DMS153 treated with DMSO at 0.1 percent for 48 hours (cell line): ENCODE data around the gene TTLL8.

Experiments
- DNase-seq: peaks from one replicate; lab custom pipeline; 2025; ENCODE audit not compliant: unreplicated experiment; lab: John Stamatoyannopoulos, UW

The TTLL8 gene

GRCh38 chr22:50022171-50022819 is 35.8 kb downstream of the TTLL8 start:
- no peak for DNase-seq

GRCh38 chr22:50020606-50021005 is 37.5 kb downstream of the TTLL8 start:
- no peak for DNase-seq

GRCh38 chr22:50019316-50019715 is 38.8 kb downstream of the TTLL8 start:
- DNase-seq, result no peak

GRCh38 chr22:50018608-50019285 is 39.4 kb downstream of the TTLL8 start:
- no peak for DNase-seq

- DNase-seq, result no peak
Measured at GRCh38 chr22:50017701-50018224, 40.3 kb downstream of the TTLL8 start.

GRCh38 chr22:50016988-50017700 is 41.0 kb downstream of the TTLL8 start:
- DNase-seq, result no peak

GRCh38 chr22:50016308-50016987 is 41.6 kb downstream of the TTLL8 start:
- DNase-seq, result no peak

- no peak for DNase-seq
Measured at GRCh38 chr22:50015451-50016307, 42.4 kb downstream of the TTLL8 start.

- DNase-seq, result no peak
Measured at GRCh38 chr22:50014655-50015401, 43.3 kb downstream of the TTLL8 start.

- no peak for DNase-seq
Measured at GRCh38 chr22:50014053-50014501, 44.0 kb downstream of the TTLL8 start.

- DNase-seq, result peak; percentile 39
Measured at GRCh38 chr22:50012211-50013181, 45.6 kb downstream of the TTLL8 start, which contains the start of gene IL17REL. IL17REL (minus strand) TSS chr22:50012765; CDS start chr22:50012646, 119 bp downstream.

- peak; percentile 38 for DNase-seq
Measured at GRCh38 chr22:50011447-50012210, 46.5 kb downstream of the TTLL8 start.

GRCh38 chr22:50010676-50011446 is 47.2 kb downstream of the TTLL8 start:
- DNase-seq, result no peak

GRCh38 chr22:50009765-50010675 is 48.1 kb downstream of the TTLL8 start:
- DNase-seq, result no peak

- DNase-seq, result no peak
Measured at GRCh38 chr22:50009251-50009650, 48.8 kb downstream of the TTLL8 start.
